Erythroblast (primary cell): ENCODE data around the gene ADH7.

Experiments used
- GATA1 ChIP-seq: IDR thresholded peaks from 2 replicates; pipeline ENCODE4 v1.6.1; 2011; ENCODE audit warnings: low read depth, mild to moderate bottlenecking, control low read depth, low read length, moderate library complexity
- POLR2A ChIP-seq: IDR thresholded peaks from 2 replicates; pipeline ENCODE4 v1.6.1; 2011; ENCODE audit warnings: mild to moderate bottlenecking, low read length

GRCh38 chr4:99383833-99384392, 51.2 kb downstream of the ADH7 start:
- TF ChIP-seq POLR2A (no peak), GATA1 (no peak)
